ENCODE data around the gene DNAH7.

The DNAH7 gene

DNA sequence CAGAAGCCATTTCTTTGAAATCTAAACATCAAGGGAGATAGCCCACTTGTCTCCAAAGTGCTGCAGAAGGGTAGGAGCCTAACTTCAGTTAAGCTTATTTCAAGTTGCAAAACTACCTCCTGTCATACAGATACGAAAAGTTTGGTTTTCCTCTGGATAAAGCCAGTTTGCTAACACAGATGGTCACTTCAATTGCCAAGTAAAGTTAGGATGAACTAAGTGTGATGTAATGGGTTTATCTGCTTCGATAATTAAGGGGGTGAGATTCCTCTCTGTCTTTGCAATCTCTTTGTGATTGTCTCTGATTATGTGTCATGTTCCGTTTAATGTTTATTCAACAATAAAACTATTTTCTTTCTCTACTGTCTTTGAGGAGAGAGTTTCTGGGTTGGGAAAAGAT lies 255.2 kb downstream of the DNAH7 start:
- no peaks in the 10 kb centered on the region for H3K36me3 ChIP-seq
- intact Hi-C loops (cut with DNase I; ENCODE audit: low total_unique reads): no loop called here
- H3K27ac ChIP-seq: no peak overlapping the region
- no peaks in the 10 kb centered on the region for H3K9me3 ChIP-seq
- H3K27me3 ChIP-seq: no peaks in the 10 kb centered on the region
- TF ChIP-seq, protein P1, sequence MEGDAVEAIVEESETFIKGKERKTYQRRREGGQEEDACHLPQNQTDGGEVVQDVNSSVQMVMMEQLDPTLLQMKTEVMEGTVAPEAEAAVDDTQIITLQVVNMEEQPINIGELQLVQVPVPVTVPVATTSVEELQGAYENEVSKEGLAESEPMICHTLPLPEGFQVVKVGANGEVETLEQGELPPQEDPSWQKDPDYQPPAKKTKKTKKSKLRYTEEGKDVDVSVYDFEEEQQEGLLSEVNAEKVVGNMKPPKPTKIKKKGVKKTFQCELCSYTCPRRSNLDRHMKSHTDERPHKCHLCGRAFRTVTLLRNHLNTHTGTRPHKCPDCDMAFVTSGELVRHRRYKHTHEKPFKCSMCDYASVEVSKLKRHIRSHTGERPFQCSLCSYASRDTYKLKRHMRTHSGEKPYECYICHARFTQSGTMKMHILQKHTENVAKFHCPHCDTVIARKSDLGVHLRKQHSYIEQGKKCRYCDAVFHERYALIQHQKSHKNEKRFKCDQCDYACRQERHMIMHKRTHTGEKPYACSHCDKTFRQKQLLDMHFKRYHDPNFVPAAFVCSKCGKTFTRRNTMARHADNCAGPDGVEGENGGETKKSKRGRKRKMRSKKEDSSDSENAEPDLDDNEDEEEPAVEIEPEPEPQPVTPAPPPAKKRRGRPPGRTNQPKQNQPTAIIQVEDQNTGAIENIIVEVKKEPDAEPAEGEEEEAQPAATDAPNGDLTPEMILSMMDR (IDR thresholded peaks at IDR 0.05): no peak
- no peak overlapping the region for H3K4me3 ChIP-seq
- DNase-seq: no peak
- H3K4me1 ChIP-seq: no peaks in the 10 kb centered on the region

DNA sequence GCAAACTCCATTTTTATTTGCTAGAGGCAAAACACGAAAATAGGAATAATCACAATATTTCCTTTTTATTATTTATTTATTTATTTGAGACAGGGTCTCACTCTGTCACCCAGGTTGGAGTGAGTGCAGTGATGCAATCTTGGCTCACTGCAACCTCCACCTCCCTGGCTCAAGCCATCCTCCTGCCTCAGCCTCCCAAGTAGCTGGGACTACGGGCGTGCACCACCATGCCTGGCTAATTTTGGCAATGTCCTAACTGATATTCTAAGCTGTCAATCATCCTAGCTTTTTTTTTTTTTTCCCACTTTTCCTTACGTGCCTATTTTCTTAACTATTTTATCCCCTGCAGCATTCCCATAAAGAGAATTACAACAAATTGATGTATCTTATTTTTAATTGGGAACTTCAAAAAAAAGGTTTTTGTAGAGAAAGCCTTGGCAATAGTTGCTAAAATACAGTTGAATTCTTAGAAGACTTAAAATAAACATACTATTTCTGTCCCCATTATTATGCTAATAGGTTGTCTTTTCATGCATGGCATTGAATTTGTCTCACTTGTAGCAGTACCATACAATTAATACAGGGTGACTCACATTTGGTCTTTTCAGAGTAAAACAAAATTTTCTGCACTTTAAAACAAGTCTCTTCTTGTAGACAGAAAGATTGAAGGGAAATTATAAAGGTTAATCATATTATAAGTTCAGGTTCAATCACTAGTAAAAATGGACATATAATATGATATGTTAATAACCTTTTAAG lies 258.1 kb downstream of the DNAH7 start:
- no peaks in the 10 kb centered on the region for H3K9me3 ChIP-seq
- TF ChIP-seq, protein P1 (IDR thresholded peaks at IDR 0.05): no peak
- intact Hi-C loops (cut with DNase I; ENCODE audit: low total_unique reads): no loop called here
- H3K4me1 ChIP-seq: no peaks in the 10 kb centered on the region
- H3K27ac ChIP-seq: no peak overlapping the region
- no peaks in the 10 kb centered on the region for H3K36me3 ChIP-seq
- no peak for DNase-seq
- no peaks in the 10 kb centered on the region for H3K27me3 ChIP-seq
- H3K4me3 ChIP-seq: no peak overlapping the region

DNA sequence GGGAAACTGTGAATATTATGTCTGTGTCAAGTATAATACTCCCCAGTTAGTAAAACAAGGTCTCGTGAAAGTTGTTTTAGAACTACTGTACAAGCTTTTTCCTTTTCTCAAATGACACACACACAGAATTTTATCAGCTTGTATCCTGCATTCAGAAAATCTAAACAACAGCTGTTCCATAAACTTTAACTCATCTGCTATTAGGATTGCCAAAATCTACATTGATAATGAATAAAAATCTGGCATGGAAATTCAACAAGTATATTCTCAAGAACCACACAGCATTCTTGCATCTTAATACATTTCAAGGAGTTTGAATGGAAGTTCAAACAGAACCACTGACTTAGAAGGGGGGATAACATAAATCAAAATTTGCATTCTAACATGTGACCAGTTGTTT lies 260.4 kb downstream of the DNAH7 start:
- Histone ChIP-seq H3K9me3 (no peaks in the 10 kb centered on the region), H3K4me3 (no peak overlapping the region), H3K27ac (no peak overlapping the region), H3K27me3 (no peaks in the 10 kb centered on the region), H3K4me1 (no peaks in the 10 kb centered on the region), H3K36me3 (no peaks in the 10 kb centered on the region)
- TF ChIP-seq, protein P1 (IDR thresholded peaks at IDR 0.05): no peak
- DNase-seq: no peak
- intact Hi-C loops (cut with DNase I; ENCODE audit: low total_unique reads): no loop called here

DNA sequence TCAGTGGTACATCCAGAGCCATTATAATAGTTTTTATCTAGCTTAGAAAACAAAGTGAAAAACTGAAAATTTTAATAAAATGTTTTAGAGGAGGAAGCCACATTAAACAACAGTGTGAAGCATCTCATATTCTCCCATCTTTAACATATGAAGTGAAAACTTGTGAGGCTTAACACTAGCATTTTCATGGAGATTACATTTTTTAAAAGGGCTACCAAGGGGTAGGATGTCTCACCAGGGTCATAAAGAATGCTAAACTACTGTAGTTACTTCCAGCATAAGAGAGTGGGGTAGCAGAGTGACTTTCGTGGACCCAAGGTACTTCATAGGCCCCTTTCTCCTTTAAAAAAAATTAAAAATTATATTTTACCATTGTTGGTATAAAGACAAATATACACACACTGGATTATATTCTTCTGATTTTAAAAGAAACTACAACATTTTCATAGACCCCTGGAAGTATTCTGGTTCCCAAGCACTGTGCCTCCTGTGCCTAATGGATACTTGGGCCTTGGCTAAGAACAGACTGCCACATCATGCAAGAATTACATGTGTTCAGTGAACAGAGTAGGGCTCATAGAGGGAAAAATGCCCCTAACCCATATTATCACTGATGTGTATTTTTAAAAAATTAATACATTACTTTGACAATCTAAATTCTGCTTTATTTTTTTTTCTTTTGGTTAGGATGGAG lies 263.2 kb downstream of the DNAH7 start:
- TF ChIP-seq, protein P1 (IDR thresholded peaks at IDR 0.05): no peak
- Histone ChIP-seq H3K4me1 (no peaks in the 10 kb centered on the region), H3K9me3 (no peaks in the 10 kb centered on the region), H3K36me3 (no peaks in the 10 kb centered on the region), H3K27me3 (no peaks in the 10 kb centered on the region), H3K27ac (no peak overlapping the region), H3K4me3 (no peak overlapping the region)
- no peak for DNase-seq
- intact Hi-C loops (cut with DNase I; ENCODE audit: low total_unique reads): no loop called here

DNA sequence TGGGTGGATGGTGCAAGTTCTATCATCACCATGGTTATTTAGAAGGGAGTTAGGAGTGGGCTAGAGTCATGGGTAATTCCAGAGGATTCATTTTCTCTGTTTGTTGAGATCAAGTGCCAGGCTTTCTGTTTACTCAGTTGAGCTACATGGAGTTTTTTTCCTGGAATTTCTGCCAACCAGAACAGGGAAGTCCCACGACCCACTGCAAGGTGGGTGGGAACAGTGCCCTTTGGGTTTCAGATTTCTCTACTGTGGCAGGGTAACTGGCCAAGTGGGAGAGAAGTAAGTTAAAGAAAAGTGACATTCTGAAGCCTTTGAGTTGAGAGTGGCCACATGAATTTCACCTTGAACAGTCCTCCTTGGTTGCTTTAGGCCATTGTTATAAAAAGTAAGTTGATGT lies 272.8 kb downstream of the DNAH7 start:
- DNase-seq: no peak
- intact Hi-C loops (cut with DNase I; ENCODE audit: low total_unique reads): no loop called here
- Histone ChIP-seq H3K4me3 (no peak overlapping the region), H3K9me3 (no peaks in the 10 kb centered on the region), H3K36me3 (no peaks in the 10 kb centered on the region), H3K4me1 (no peaks in the 10 kb centered on the region), H3K27ac (no peak overlapping the region), H3K27me3 (no peaks in the 10 kb centered on the region)
- TF ChIP-seq, protein P1 (IDR thresholded peaks at IDR 0.05): no peak
